WTC11 (cell line): ENCODE measurements around the gene TNRC6C. TPM values are rescaled to one million over a fixed set of nuclear protein-coding genes. Genes with fewer than 3 reads are reported as not detected.

ENCODE experiments used
- ATAC-seq: fragments of 200-7000 bp; cut with Tn5 transposase; 2 replicates; pipeline ENCODE4 v1.10.0; 2021; ENCODE audit warnings: mild to moderate bottlenecking, moderate library complexity
- CTCF ChIA-PET: fragments of 300-600 bp; sonication (Branson Sonifier 250); formaldehyde crosslinking; loops from one replicate; lab custom pipeline; 2021; ENCODE audit warnings: antibody characterized with exemption; lab: Charles Lee
- POLR2A ChIA-PET: fragments of 350-600 bp; sonication (Branson Sonifier 250); formaldehyde crosslinking; loops from one replicate; lab custom pipeline; 2021; ENCODE audit warnings: antibody characterized with exemption; lab: Charles Lee
- DNase-seq: peaks from one replicate; pipeline ENCODE4 v3.0.0; 2021; ENCODE audit warnings: low spot score
- H3K27ac Mint-ChIP-seq: 2 replicates; pipeline ENCODE4 v1.8.0; 2021; ENCODE audit warnings: mixed read lengths
- H3K27me3 Mint-ChIP-seq: 2 replicates; pipeline ENCODE4 v1.8.0; 2021; ENCODE audit warnings: low read depth, mild to moderate bottlenecking, moderate library complexity, mixed read lengths
- H3K36me3 Mint-ChIP-seq: 2 replicates; pipeline ENCODE4 v1.8.0; 2021; ENCODE audit warnings: mixed read lengths
- H3K4me1 Mint-ChIP-seq: 2 replicates; pipeline ENCODE4 v1.8.0; 2022; ENCODE audit warnings: mixed read lengths
- H3K4me3 Mint-ChIP-seq: 2 replicates; pipeline ENCODE4 v1.8.0; 2021; ENCODE audit warnings: mild to moderate bottlenecking, moderate library complexity, mixed read lengths
- H3K9me3 Mint-ChIP-seq: 2 replicates; pipeline ENCODE4 v1.8.0; 2021; ENCODE audit warnings: mixed read lengths
- CREM ChIP-seq: sonication (generic); formaldehyde crosslinking; IDR thresholded peaks from 2 replicates; pipeline ENCODE4 v1.8.1; 2022; ENCODE audit warnings: mild to moderate bottlenecking, missing genetic modification reagents, moderate library complexity
- EMX1 ChIP-seq: fragments of 250-450 bp; sonication (Bioruptor Pico); IDR thresholded peaks from 2 replicates; pipeline ENCODE4 v1.8.0; 2021; ENCODE audit warnings: mild to moderate bottlenecking
- ESRRA ChIP-seq: sonication (generic); formaldehyde crosslinking; IDR thresholded peaks from 2 replicates; pipeline ENCODE4 v1.8.1; 2022; ENCODE audit warnings: mild to moderate bottlenecking, missing genetic modification reagents, borderline replicate concordance
- FOXP1 ChIP-seq: sonication (generic); formaldehyde crosslinking; IDR thresholded peaks from 2 replicates; pipeline ENCODE4 v1.8.0; 2022; ENCODE audit warnings: missing genetic modification reagents, mild to moderate bottlenecking, moderate library complexity, borderline replicate concordance
- GABPB1 ChIP-seq: sonication (generic); formaldehyde crosslinking; IDR thresholded peaks from 2 replicates; pipeline ENCODE4 v1.8.1; 2023; ENCODE audit warnings: mild to moderate bottlenecking, missing genetic modification reagents
- GTF2I ChIP-seq: fragments of 250-450 bp; sonication (Bioruptor Pico); conservative IDR thresholded peaks from 2 replicates; pipeline ENCODE4 v1.4.0; 2021; ENCODE audit warnings: mild to moderate bottlenecking
- IRF2 ChIP-seq: sonication (generic); formaldehyde crosslinking; IDR thresholded peaks from 2 replicates; pipeline ENCODE4 v1.8.0; 2022; ENCODE audit warnings: low read depth, missing genetic modification reagents, borderline replicate concordance
- JUN ChIP-seq: sonication (generic); formaldehyde crosslinking; IDR thresholded peaks from 2 replicates; pipeline ENCODE4 v1.8.0; 2023; ENCODE audit warnings: mild to moderate bottlenecking, missing genetic modification reagents
- NR1H2 ChIP-seq: sonication (generic); formaldehyde crosslinking; IDR thresholded peaks from 2 replicates; pipeline ENCODE4 v1.9.0; 2021; ENCODE audit warnings: mild to moderate bottlenecking, moderate library complexity, missing genetic modification reagents
- OVOL2 ChIP-seq: fragments of 250-450 bp; sonication (Bioruptor Pico); IDR thresholded peaks from 2 replicates; pipeline ENCODE4 v1.9.0; 2021; ENCODE audit warnings: mild to moderate bottlenecking, borderline replicate concordance
- ZNF416 ChIP-seq: fragments of 250-450 bp; sonication (Bioruptor Pico); IDR thresholded peaks from 2 replicates; pipeline ENCODE4 v1.9.0; 2021; ENCODE audit warnings: mild to moderate bottlenecking, inconsistent platforms
- total RNA-seq: library from RNA; stranded (reverse); gene quantifications from 3 replicates; pipeline ENCODE4 v1.2.3, GENCODE V29; 2021
- TF ChIP-seq, protein P1 (sequence below): sonication (generic); formaldehyde crosslinking; IDR thresholded peaks from 2 replicates; pipeline ENCODE4 v1.8.0; 2023; ENCODE audit warnings: mild to moderate bottlenecking, missing genetic modification reagents
- TF ChIP-seq, protein P2 (sequence below): sonication (generic); formaldehyde crosslinking; IDR thresholded peaks from 2 replicates; pipeline ENCODE4 v1.8.1; 2023; ENCODE audit warnings: mild to moderate bottlenecking, missing genetic modification reagents, moderate library complexity
- TF ChIP-seq, protein P3 (sequence below): fragments of 250-450 bp; sonication (Bioruptor Pico); IDR thresholded peaks from 2 replicates; pipeline ENCODE4 v1.9.0; 2021; ENCODE audit warnings: moderate library complexity, mild to moderate bottlenecking, inconsistent platforms, borderline replicate concordance

TNRC6C gene
- total RNA-seq, 1 experiment from 2014 or later, result 52.3 TPM

DNA sequence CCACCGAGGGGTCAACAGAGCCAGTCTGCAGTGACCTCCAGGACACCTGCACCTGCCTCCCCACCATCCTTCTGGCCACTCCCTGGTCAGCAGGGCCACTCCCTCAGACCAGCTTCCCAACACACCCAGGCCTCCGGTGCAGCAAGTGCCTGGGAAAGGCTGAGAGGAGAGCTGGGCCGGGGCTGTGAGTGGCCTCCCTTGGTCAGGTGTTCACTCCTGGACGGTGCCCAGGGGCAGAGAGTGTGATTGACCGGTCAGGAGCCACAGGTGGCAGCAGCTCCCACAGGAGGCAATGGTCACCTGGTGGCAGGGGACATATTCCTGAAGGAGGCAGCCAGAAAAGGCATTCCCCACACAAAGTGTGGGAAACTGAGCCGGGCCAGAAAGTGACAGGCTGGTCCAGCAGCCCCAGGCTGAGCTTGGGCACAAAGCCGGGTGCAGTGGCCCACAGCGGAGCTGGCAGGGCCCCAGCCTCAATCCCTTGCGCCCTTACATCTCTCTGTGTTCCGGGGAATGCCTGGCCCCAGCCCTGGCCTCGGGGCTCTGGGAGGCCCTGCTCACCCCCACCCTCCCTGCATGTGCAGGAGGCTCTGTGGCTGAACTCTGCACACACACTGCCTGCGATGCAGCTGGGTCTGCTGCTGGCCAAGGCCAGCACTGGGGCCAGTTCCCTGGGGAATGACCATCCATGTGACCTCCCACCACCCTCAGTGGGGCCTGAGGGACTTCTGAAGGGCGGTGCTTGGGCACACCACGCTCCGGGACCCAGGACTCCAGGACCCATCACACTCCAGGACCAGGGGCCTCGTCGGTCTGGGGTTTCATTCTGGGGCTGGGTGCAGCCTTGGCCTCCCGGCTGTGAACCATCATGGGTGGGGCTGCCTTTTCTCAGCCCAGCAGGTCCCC lies 186.5 kb downstream of the TNRC6C start:
- Mint-ChIP-seq H3K27ac (no peak overlapping the region), H3K4me1 (peaks cover 2% of the 10 kb centered on the region), H3K4me3 (no peak overlapping the region), H3K36me3 (no peaks in the 10 kb centered on the region), H3K27me3 (0 out of 2 replicates have a peak, but pooled peaks cover 3% of the 10 kb centered on the region), H3K9me3 (no peaks in the 10 kb centered on the region)
- DNase-seq (no peak), ATAC-seq (no peak)
- CTCF ChIA-PET, result interaction anchor here (0.8 to 1.9 kb wide), 2 partner anchors 30 to 1622 kb away, joined by 3 to 8 read pairs; no protein-coding TSS in a partner anchor
- TF ChIP-seq GABPB1 (CRISPR knock-in tag) (peak; percentile 22; the same call in 1 of the 2 replicates), FOXP1 (no peak)
- POLR2A ChIA-PET, result interaction anchor here (0.7 kb wide), 1 partner anchor 440 kb away, joined by 4 read pairs; no protein-coding TSS in a partner anchor

DNA sequence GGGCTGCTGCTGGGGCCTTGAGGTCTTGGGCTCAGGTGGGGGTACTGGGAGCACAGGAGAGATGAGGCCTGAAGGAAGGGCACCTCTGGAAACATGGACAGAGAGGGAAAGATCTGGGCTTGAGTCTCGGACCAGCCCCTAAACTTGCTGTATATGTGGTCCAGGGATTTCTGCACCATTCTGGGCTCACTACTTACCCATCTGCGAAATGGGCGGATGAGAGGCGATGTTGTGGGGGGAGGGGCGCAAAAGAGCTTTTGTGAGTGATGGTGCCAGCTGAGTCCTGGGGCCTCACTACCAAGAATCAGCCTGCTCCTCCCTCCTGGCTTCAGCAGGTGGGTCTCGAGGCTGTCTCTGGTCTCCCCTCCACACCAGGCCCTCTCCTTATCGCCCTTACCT lies 188.0 kb downstream of the TNRC6C start:
- Mint-ChIP-seq H3K27ac (no peak overlapping the region), H3K36me3 (no peaks in the 10 kb centered on the region), H3K4me1 (no peaks in the 10 kb centered on the region), H3K27me3 (0 out of 2 replicates have a peak, but pooled peaks cover 1% of the 10 kb centered on the region), H3K9me3 (no peaks in the 10 kb centered on the region)
- CTCF ChIA-PET, result no interaction called here
- no peak for DNase-seq
- TF ChIP-seq GTF2I (0 out of 2 replicates have a peak, but pooled peaks have one; percentile 22), JUN (CRISPR knock-in tag) (no peak)
- TF ChIP-seq, all 79 proteins: peak for 1
- no peak for ATAC-seq
- no peak overlapping the region for H3K4me3 Mint-ChIP-seq
- POLR2A ChIA-PET, result no interaction called here

DNA sequence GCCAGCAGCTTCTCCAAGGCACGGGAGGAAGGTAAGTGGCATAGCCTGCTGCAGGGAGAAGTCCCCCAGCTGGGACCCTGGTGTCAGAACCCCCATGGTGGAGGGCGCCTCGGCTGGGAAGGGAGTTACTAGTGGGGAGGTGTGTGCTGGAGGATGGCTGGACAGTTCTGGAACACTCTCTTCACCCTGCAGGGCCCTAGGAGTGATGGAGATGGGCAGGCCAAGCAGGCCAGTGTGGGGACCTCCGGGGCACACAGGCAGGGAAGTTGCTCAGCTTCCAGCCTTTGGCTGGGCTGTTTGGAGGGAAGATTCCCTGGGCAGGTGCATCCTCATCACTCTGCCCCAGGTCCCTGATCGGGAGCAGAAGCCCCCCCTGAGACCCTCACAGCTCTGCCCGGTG lies 188.4 kb downstream of the TNRC6C start:
- Mint-ChIP-seq H3K27ac (no peak overlapping the region), H3K4me1 (no peaks in the 10 kb centered on the region)
- no peak for ATAC-seq
- CTCF ChIA-PET, result no interaction called here
- no peak for TF ChIP-seq OVOL2 (CRISPR knock-in tag)
- no peak for TF ChIP-seq CREM
- TF ChIP-seq, protein P1, sequence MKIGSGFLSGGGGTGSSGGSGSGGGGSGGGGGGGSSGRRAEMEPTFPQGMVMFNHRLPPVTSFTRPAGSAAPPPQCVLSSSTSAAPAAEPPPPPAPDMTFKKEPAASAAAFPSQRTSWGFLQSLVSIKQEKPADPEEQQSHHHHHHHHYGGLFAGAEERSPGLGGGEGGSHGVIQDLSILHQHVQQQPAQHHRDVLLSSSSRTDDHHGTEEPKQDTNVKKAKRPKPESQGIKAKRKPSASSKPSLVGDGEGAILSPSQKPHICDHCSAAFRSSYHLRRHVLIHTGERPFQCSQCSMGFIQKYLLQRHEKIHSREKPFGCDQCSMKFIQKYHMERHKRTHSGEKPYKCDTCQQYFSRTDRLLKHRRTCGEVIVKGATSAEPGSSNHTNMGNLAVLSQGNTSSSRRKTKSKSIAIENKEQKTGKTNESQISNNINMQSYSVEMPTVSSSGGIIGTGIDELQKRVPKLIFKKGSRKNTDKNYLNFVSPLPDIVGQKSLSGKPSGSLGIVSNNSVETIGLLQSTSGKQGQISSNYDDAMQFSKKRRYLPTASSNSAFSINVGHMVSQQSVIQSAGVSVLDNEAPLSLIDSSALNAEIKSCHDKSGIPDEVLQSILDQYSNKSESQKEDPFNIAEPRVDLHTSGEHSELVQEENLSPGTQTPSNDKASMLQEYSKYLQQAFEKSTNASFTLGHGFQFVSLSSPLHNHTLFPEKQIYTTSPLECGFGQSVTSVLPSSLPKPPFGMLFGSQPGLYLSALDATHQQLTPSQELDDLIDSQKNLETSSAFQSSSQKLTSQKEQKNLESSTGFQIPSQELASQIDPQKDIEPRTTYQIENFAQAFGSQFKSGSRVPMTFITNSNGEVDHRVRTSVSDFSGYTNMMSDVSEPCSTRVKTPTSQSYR (CRISPR knock-in tag), result no peak
- no peak for TF ChIP-seq IRF2
- no peak for TF ChIP-seq ZNF416 (CRISPR knock-in tag)
- TF ChIP-seq, protein P2, sequence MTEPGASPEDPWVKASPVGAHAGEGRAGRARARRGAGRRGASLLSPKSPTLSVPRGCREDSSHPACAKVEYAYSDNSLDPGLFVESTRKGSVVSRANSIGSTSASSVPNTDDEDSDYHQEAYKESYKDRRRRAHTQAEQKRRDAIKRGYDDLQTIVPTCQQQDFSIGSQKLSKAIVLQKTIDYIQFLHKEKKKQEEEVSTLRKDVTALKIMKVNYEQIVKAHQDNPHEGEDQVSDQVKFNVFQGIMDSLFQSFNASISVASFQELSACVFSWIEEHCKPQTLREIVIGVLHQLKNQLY (CRISPR knock-in tag), result no peak
- TF ChIP-seq NR1H2 (CRISPR knock-in tag), result no peak
- TF ChIP-seq EMX1 (CRISPR knock-in tag), result no peak
- TF ChIP-seq, protein P3, sequence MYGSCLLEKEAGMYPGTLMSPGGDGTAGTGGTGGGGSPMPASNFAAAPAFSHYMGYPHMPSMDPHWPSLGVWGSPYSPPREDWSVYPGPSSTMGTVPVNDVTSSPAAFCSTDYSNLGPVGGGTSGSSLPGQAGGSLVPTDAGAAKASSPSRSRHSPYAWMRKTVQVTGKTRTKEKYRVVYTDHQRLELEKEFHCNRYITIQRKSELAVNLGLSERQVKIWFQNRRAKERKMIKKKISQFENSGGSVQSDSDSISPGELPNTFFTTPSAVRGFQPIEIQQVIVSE (CRISPR knock-in tag), result no peak
- no peak for TF ChIP-seq ESRRA (CRISPR knock-in tag)
- TF ChIP-seq, all 79 proteins: peak for 0
- Mint-ChIP-seq H3K27me3 (no peaks in the 10 kb centered on the region), H3K36me3 (no peaks in the 10 kb centered on the region), H3K4me3 (no peak overlapping the region), H3K9me3 (no peaks in the 10 kb centered on the region)
- DNase-seq, result no peak
- POLR2A ChIA-PET, result no interaction called here
